ENCODE measurements around the gene RUNX2.

- TF ChIP-seq GATA3 (IDR thresholded peaks at IDR 0.05; ENCODE audit: low read depth, low read length) (no peak), GATA2 (IDR thresholded peaks at IDR 0.05; ENCODE audit: low read depth, low read length) (no peak)
Measured at GRCh38 chr6:45666846-45667245, 338.7 kb downstream of the RUNX2 start.

All from SH-SY5Y (cell line).